Heart right ventricle (tissue), 16 donors: ENCODE measurements around the gene SCAMP5. TPM values are rescaled to one million over a fixed set of nuclear protein-coding genes. Genes with fewer than 3 reads are reported as not detected.

ENCODE experiments used
- ATAC-seq, 8 donors: fragments of 200-7000 bp; cut with Tn5 transposase; one replicate each; pipeline ENCODE4 v1.9.1; 2020; ENCODE audit warnings: mild to moderate bottlenecking in 8 of 8, moderate library complexity in 8 of 8, moderate number of reproducible peaks in 1 of 8
- DNase-seq, 2 donors: peaks; one replicate each; pipeline ENCODE4 v3.0.0-alpha.2; 2020
- H3K27ac ChIP-seq, 10 donors: fragments of 200-600 bp; sonication (generic) in 2 of 10; one replicate each; pipeline versions ENCODE4 v1.5.0 to v1.8.0; 2020 to 2022; ENCODE audit warnings: mild to moderate bottlenecking in 3 of 10
- H3K27me3 ChIP-seq, 7 donors: fragments of 200-600 bp; one replicate each; pipeline ENCODE4 v1.8.0; 2021 to 2022; ENCODE audit warnings: mild to moderate bottlenecking in 2 of 7
- H3K36me3 ChIP-seq, 9 donors: fragments of 200-600 bp; sonication (generic) in 1 of 9; one replicate each; pipeline versions ENCODE4 v1.5.0 to v1.8.0; 2020 to 2022; ENCODE audit warnings: mild to moderate bottlenecking in 2 of 9
- H3K4me1 ChIP-seq, 9 donors: fragments of 200-600 bp; sonication (generic) in 1 of 9; one replicate each; pipeline versions ENCODE4 v1.5.0 to v1.8.0; 2020 to 2022; ENCODE audit warnings: mild to moderate bottlenecking in 4 of 9
- H3K4me3 ChIP-seq, 10 donors: fragments of 200-600 bp; sonication (generic) in 2 of 10; one replicate each; pipeline versions ENCODE4 v1.5.0 to v1.8.0; 2020 to 2022; ENCODE audit warnings: mild to moderate bottlenecking in 7 of 10, moderate library complexity in 2 of 10
- H3K9me3 ChIP-seq, 11 donors: fragments of 200-600 bp in 10 of 11; sonication (generic) in 2 of 11; one replicate each; pipeline versions ENCODE4 v1.5.0 to v1.8.0; 2013 to 2022; ENCODE audit warnings: mild to moderate bottlenecking in 2 of 11, control low read depth in 1 of 11, moderate library complexity in 1 of 11
- WGBS, 2 donors: extraction: QIAGEN DNeasy Blood & Tissue Kit; methylation state at CpG; one replicate each; pipeline ENCODE4 v1.1.7; 2013; ENCODE audit warnings: inconsistent platforms in 1 of 2; 5-methylcytosine and 5-hydroxymethylcytosine counted together
- intact Hi-C, 10 donors: fragments of 100-400 bp; cut with DNase I; formaldehyde crosslinking; loops; one replicate each; pipeline versions ENCODE4 v1.11.1 to v1.14.2; 2022
- polyA plus RNA-seq, 2 donors: library from polyadenylated mRNA; stranded (reverse); fragments of 200-250 nt; gene quantifications; one replicate each; pipeline ENCODE4 v1.2.3, GENCODE V29; 2013
- total RNA-seq, 10 donors: library from RNA; stranded (reverse); fragmentation: NEBNext Ultra II Directional in 3 of 10; extraction: Animal tissue kit (Norgen Biotek cat#: 25700) in 3 of 10; gene quantifications; one replicate each; pipeline versions ENCODE4 v1.2.1 to v1.2.4, GENCODE V29; 2021 to 2023
- TF ChIP-seq, protein P1 (sequence below), 9 donors: fragments of 200-600 bp; sonication (generic) in 2 of 9; IDR thresholded peaks; one replicate each; pipeline versions ENCODE4 v1.5.0 to v1.8.0; 2021 to 2022; ENCODE audit warnings: antibody characterized with exemption in 9 of 9, mild to moderate bottlenecking in 5 of 9, moderate library complexity in 1 of 9
- donor health status: Arrhythmogenic right ventricular cardiomyopathy.
- donor health status: ischemic (EF 13 %, LVEDD 7.1; RV severe dilation, severe dysfunction).
- donor health status: healthy with polysubstance abuse.
- donor health status: DM: no; HTN: yes; CAD: no.
- donor health status: DM: no; HTN: no; CAD: no.
- donor health status: ischemic (EF 25% LVEDD 6.9; RV normal size, moderate dysfunction).
- donor health status: ischemic (EF 25% LVEDD 5.7; RV mildly dilated, moderate dysfunction).
- donor health status: healthy.
- donor health status: DM: yes; HTN: yes; CAD: no.
- donor health status: Ischemic cardiomyopathy.
- donor health status: ischemic (EF 35%, LVEDD 5.7; RV mildly dilated, moderate dysfunction).
- donor health status: nonischemic (EF 11% LVEDD 7.7; RV severe dilation, severe dysfunction).
- donor health status: DM: yes; HTN: yes; CAD: no.
- donor health status: PGD.
- donor health status: ischemic (EF 29% LVEDD 5.4; RV normal size, mild dysfunction).
- donor health status: nonischemic (EF 23%, LVEDD 6.1; RV moderate dilation, normal function).

The SCAMP5 gene
- total and polyA plus RNA-seq, 12 donors, result 0.55 to 7.5 (median 3.8) TPM

DNA sequence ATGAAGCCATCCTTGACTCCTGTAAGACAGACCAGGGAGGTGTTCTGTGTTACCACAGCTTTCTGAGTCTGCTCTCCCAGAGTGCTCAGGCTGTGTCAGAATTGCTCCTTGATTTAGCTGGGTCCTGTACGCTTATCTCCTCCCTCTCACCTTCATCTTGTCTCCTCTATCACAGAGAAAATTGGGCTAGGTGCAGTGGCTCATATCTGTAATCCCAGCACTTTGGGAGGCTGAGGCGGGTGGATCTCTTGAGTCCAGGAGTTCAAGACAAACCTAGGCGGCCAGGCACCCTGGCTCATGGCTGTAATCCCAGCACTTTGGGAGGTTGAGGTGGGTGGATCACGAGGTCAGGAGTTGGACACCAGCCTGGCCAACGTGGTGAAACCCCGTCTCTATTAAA is 5.9 kb downstream of the SCAMP5 start:
- Histone ChIP-seq H3K27ac (no peak overlapping the region), H3K4me1 (peaks cover 0 to 10% (median 3%) of the 10 kb centered on the region in 9 donors), H3K27me3 (peaks cover 0 to 24% (median 3%) of the 10 kb centered on the region in 7 donors), H3K36me3 (no peaks in the 10 kb centered on the region), H3K9me3 (no peaks in the 10 kb centered on the region), H3K4me3 (no peak overlapping the region)
- ATAC-seq, result no peak
- TF ChIP-seq, protein P1, sequence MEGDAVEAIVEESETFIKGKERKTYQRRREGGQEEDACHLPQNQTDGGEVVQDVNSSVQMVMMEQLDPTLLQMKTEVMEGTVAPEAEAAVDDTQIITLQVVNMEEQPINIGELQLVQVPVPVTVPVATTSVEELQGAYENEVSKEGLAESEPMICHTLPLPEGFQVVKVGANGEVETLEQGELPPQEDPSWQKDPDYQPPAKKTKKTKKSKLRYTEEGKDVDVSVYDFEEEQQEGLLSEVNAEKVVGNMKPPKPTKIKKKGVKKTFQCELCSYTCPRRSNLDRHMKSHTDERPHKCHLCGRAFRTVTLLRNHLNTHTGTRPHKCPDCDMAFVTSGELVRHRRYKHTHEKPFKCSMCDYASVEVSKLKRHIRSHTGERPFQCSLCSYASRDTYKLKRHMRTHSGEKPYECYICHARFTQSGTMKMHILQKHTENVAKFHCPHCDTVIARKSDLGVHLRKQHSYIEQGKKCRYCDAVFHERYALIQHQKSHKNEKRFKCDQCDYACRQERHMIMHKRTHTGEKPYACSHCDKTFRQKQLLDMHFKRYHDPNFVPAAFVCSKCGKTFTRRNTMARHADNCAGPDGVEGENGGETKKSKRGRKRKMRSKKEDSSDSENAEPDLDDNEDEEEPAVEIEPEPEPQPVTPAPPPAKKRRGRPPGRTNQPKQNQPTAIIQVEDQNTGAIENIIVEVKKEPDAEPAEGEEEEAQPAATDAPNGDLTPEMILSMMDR (IDR thresholded peaks at IDR 0.05), result no peak
- intact Hi-C loops, result loop anchor here in 1 of 10 donors (5.0 kb wide), 1 partner anchor 1059 kb away; no protein-coding TSS in a partner anchor
- WGBS, 2 donors, result 83 to 88% methylated on average over 6 of the region's 6 CpGs
- DNase-seq, result no peak

DNA sequence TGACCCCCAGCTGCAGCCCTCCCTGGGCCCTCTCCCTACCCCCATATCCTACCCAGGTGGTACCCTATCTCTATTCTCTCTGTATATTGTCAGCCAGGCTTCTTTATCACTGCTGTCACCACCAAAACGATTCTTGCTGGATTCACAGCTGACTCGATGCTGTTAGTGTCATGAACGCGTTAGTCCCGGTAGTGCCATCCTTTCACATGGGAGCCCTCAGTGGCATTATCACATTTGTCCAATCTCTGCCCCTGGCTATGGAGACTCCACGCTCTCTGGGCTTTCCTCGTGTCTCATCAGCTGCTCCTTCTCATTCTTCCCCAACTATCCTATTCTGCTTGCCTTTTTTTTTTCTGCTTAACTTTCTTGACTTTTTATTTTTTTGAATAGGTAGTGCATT is 7.0 kb downstream of the SCAMP5 start:
- 37 to 47% methylated on average over 7 of the region's 7 CpGs for WGBS, 2 donors
- ATAC-seq, result no peak

DNA sequence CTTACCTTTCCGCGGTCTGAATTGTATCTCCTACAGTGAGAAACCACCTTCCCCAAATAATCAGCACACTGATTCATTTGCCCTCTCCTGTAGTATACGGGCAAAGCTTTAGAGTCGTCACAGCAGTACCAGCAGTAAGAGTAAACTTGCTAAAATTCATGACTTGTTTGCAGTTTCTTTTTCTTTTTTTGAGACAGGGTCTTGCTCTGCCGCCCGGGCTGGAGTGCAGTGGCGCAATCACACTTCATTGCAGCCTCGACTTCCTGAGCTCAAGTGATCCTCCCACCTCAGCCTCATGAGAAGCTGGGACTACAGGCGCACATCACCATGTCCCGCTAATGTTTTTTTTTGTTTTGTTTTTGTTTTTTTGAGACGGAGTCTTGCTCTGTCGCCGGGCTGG is 11.9 kb downstream of the SCAMP5 start:
- no peak for DNase-seq
- ATAC-seq, result no peak
- Histone ChIP-seq H3K27ac (peak overlapping the region in 1 of 10 donors; percentile 60), H3K4me3 (no peak overlapping the region), H3K27me3 (no peaks in the 10 kb centered on the region), H3K9me3 (no peaks in the 10 kb centered on the region), H3K36me3 (no peaks in the 10 kb centered on the region), H3K4me1 (peaks cover 0 to 14% (median 0%) of the 10 kb centered on the region in 9 donors)
- 87 to 88% methylated on average over 13 of the region's 13 CpGs for WGBS, 2 donors
- intact Hi-C loops, result no loop called here
- TF ChIP-seq, protein P1 (IDR thresholded peaks at IDR 0.05), result no peak

More for the DNA sequence above, 7.0 kb downstream of the SCAMP5 start:
- DNase-seq, result no peak
- intact Hi-C loops, result loop anchor here in 1 of 10 donors (5.0 kb wide), 1 partner anchor 1060 kb away; no protein-coding TSS in a partner anchor
- Histone ChIP-seq H3K4me3 (no peak overlapping the region), H3K27me3 (peaks cover 0 to 14% (median 0%) of the 10 kb centered on the region in 7 donors), H3K27ac (no peak overlapping the region), H3K36me3 (no peaks in the 10 kb centered on the region), H3K9me3 (no peaks in the 10 kb centered on the region), H3K4me1 (peaks cover 0 to 4% (median 0%) of the 10 kb centered on the region in 9 donors)
- TF ChIP-seq, protein P1 (IDR thresholded peaks at IDR 0.05), result no peak

DNA sequence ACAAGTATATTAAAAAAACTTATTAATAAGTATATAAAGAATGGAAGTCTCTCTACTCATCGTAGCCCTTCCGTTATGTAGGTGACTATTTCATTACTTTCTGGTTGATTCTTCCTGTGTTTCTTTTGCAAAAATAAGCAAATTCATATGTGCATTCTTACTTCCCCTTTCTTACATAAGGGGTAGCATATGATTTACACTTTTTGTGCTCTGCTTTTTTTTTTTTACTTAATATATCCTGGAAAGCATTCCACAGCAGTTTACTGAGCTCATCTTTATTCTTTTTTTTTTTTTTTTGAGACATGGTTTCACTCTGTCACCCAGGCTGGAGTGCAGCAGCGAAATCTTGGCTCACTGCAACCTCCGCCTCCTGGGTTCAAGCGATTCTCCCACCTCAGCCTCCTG is 12.9 kb downstream of the SCAMP5 start:
- Histone ChIP-seq H3K4me1 (peaks cover 0 to 14% (median 0%) of the 10 kb centered on the region in 9 donors), H3K27ac (peak overlapping the region in 2 of 10 donors; percentile 35 to 60), H3K9me3 (no peaks in the 10 kb centered on the region), H3K36me3 (no peaks in the 10 kb centered on the region), H3K27me3 (no peaks in the 10 kb centered on the region), H3K4me3 (no peak overlapping the region)
- ATAC-seq (peak in 2 of 8 donors; percentile 17 to 20), DNase-seq (no peak)
- TF ChIP-seq, protein P1 (IDR thresholded peaks at IDR 0.05), result no peak
- 86 to 90% methylated on average over 5 of the region's 5 CpGs for WGBS, 2 donors
- intact Hi-C loops, result no loop called here
